ENCODE measurements around the gene TENT4A.

Gene TENT4A

GRCh38 chr5:6753851-6754250 lies 40.6 kb downstream of the TENT4A start (continued):
- TF ChIP-seq ZFP3 (CRISPR knock-in tag; IDR thresholded peaks at IDR 0.05) (no peak), RARB (CRISPR knock-in tag; IDR thresholded peaks at IDR 0.05) (no peak), GLIS3 (CRISPR knock-in tag; IDR thresholded peaks at IDR 0.05) (no peak)

GRCh38 chr5:6754766-6755165 lies 41.5 kb downstream of the TENT4A start:
- no peak for ATAC-seq

GRCh38 chr5:6755519-6755918 lies 42.3 kb downstream of the TENT4A start:
- TF ChIP-seq OSR1 (CRISPR knock-in tag; IDR thresholded peaks at IDR 0.05) = no peak
- no peak for ATAC-seq

More at GRCh38 chr5:6754766-6755165, 41.5 kb downstream of the TENT4A start:
- TF ChIP-seq BACH2 (CRISPR knock-in tag; IDR thresholded peaks at IDR 0.05; ENCODE audit: borderline replicate concordance) (no peak), CSDC2 (CRISPR knock-in tag; IDR thresholded peaks at IDR 0.05) (no peak), ESRRG (CRISPR knock-in tag; IDR thresholded peaks at IDR 0.05) (no peak), POU6F1 (CRISPR knock-in tag; IDR thresholded peaks at IDR 0.05; ENCODE audit: borderline replicate concordance, low read depth) (no peak), CREB5 (CRISPR knock-in tag; IDR thresholded peaks at IDR 0.05; ENCODE audit: low read depth) (no peak), RARB (CRISPR knock-in tag; IDR thresholded peaks at IDR 0.05) (no peak), TOX (CRISPR knock-in tag; IDR thresholded peaks at IDR 0.05; ENCODE audit: borderline replicate concordance) (no peak), ISL1 (CRISPR knock-in tag; IDR thresholded peaks at IDR 0.05) (no peak), GLIS3 (CRISPR knock-in tag; IDR thresholded peaks at IDR 0.05) (no peak), ZNF70 (CRISPR knock-in tag; IDR thresholded peaks at IDR 0.05) (no peak), ZNF8 (CRISPR knock-in tag; IDR thresholded peaks at IDR 0.05) (no peak), OSR1 (CRISPR knock-in tag; IDR thresholded peaks at IDR 0.05) (no peak), PATZ1 (CRISPR knock-in tag; IDR thresholded peaks at IDR 0.05; ENCODE audit: borderline replicate concordance) (no peak), ZNF565 (CRISPR knock-in tag; conservative IDR thresholded peaks at IDR 0.05; ENCODE audit: low read depth) (no peak), PPARA (CRISPR knock-in tag; IDR thresholded peaks at IDR 0.05; ENCODE audit: borderline replicate concordance) (no peak), ARNTL (CRISPR knock-in tag; IDR thresholded peaks at IDR 0.05; ENCODE audit: borderline replicate concordance, low read depth) (no peak), SNAI2 (CRISPR knock-in tag; IDR thresholded peaks at IDR 0.05) (no peak)

- no peak for ATAC-seq
- TF ChIP-seq ZFP3 (CRISPR knock-in tag; IDR thresholded peaks at IDR 0.05) (no peak), TOX (CRISPR knock-in tag; IDR thresholded peaks at IDR 0.05; ENCODE audit: borderline replicate concordance) (no peak), CSDC2 (CRISPR knock-in tag; IDR thresholded peaks at IDR 0.05) (no peak), PATZ1 (CRISPR knock-in tag; IDR thresholded peaks at IDR 0.05; ENCODE audit: borderline replicate concordance) (no peak), ZNF565 (CRISPR knock-in tag; conservative IDR thresholded peaks at IDR 0.05; ENCODE audit: low read depth) (no peak), TCF4 (CRISPR knock-in tag; IDR thresholded peaks at IDR 0.05; ENCODE audit: borderline replicate concordance) (no peak), RARB (CRISPR knock-in tag; IDR thresholded peaks at IDR 0.05) (no peak), ZFP30 (CRISPR knock-in tag; IDR thresholded peaks at IDR 0.05) (no peak), ZNF8 (CRISPR knock-in tag; IDR thresholded peaks at IDR 0.05) (no peak), OSR1 (CRISPR knock-in tag; IDR thresholded peaks at IDR 0.05) (no peak), ZC3H10 (CRISPR knock-in tag; IDR thresholded peaks at IDR 0.05) (no peak), TSHZ2 (CRISPR knock-in tag; IDR thresholded peaks at IDR 0.05) (no peak), CREB5 (CRISPR knock-in tag; IDR thresholded peaks at IDR 0.05; ENCODE audit: low read depth) (no peak), CSRNP3 (CRISPR knock-in tag; IDR thresholded peaks at IDR 0.05) (no peak), ZNF70 (CRISPR knock-in tag; IDR thresholded peaks at IDR 0.05) (no peak), ESRRG (CRISPR knock-in tag; IDR thresholded peaks at IDR 0.05) (no peak)
Observed at GRCh38 chr5:6755941-6756340, 42.7 kb downstream of the TENT4A start.
